GM04504 (cell line): Measurements from ENCODE around the gene MAP2K5.

Source experiments
- DNase-seq: peaks from one replicate; pipeline ENCODE4 v3.0.0-alpha.2; 2012; ENCODE audit warnings: low read depth

Gene MAP2K5

DNA sequence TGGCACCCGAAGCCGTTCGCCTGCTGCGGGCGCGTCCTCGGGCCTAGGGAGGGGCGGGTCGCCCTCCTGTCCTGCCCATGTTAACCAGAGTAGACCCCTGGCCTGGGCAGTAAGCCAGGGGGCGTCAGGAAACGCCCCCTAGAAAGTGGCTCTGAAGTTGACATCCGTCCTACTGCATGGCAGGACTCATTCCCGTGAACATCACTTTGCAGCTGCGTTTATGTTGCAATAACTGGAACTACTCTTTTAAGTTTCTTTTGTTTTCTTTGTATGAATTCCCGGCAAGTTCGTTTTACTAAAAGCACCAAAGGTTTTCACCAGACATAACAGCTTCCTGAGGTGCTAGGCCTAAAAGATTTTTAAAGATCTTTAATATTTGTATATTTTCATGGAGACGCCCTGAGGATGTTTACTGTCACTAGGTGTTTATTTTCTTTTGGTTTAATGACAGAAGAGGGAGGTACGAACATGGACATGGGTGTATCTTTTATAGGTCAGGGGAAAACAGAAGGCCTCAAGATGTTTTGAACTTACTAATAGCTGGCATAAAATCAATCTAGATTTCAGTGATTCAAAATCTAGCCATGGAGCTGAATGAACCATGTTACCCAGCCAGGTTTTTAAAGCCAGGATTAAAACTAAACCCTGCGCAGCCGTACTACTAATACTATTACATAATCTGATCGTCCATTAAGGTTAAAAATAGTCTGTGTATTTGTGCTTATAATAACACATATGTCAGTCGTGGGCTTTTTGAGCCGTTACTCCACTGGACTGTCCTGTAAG lies 20.5 kb upstream of the MAP2K5 start:
- DNase-seq, result peak; percentile 42

DNA sequence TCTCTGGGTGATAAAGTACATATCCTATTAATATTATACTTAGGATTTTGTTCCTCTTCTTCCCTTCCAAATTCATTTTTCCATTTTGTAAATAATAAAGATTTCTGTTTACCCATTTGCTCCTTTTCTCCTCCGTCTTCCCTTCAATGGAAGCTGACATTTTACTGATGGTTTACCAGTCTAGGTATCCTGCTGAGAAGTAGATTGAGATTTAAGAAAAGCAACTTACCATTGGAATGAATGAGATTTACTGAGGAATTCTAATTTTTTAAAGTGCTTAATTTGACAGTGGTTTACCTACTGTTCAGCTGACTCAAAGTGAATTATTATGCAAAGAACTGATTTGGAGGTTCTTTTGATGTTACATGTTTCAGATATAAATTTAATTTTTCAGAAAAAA lies 19.2 kb upstream of the MAP2K5 start:
- DNase-seq, result no peak

DNA sequence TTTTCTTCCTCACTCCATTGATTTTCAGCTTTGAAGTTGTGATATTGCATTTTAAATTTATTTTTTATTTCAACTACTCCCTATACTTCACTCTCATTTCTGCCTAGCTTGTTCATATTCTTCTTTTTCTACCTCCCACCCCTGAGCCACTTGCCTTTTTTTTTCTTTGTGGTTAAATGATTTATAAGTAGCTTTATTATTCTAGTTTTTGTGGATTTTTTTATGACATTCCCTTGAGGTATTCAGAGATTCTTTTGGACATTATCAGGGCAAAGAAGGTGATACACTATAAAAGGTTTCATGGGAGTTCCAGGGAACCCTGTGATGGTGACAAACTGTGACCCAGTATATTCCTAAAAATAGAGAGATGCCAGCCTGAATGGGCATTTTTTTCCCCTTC lies 18.3 kb upstream of the MAP2K5 start:
- DNase-seq, result no peak

DNA sequence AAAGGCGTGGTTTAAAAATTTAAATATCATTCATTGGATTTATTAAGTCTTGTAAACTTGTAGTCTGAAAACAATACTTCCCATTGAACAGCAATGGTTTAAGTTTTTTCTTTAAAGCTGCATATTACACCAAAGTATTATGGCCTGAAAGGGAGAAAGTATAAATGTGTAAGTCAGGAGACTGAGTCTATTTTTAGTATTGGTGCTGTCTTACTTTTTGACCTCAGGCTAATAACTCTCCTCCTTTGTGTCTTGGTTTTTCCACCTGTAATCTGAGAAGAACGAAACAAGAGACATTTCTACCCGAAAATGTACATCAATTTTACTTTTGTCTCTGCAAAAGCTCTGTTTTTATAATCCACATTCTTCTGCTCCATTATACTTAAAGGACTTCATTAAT lies 14.0 kb upstream of the MAP2K5 start:
- no peak for DNase-seq

DNA sequence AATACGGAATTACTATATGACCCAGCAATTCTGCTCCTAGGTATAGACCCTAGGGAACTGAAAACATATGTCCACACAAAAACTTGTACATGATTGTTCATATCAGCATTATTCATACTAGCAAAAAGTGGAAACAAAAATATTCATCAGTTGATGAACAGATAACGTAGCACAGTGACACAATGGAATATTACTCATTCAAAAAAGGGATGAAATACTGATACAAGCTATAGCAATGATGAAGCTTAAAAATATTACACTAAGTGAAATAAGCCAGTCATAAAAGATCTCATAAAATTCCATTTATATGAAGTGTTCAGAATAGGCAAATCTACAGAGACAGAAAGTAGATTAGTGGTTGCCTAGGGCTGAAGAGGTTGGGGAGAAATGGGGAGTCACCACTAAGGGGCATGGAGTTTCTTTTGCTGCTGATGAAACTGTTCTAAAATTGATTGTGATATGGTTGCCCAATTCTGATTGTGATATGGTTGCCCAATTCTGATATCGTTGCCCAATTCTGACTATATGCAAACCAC lies 11.1 kb upstream of the MAP2K5 start:
- no peak for DNase-seq

DNA sequence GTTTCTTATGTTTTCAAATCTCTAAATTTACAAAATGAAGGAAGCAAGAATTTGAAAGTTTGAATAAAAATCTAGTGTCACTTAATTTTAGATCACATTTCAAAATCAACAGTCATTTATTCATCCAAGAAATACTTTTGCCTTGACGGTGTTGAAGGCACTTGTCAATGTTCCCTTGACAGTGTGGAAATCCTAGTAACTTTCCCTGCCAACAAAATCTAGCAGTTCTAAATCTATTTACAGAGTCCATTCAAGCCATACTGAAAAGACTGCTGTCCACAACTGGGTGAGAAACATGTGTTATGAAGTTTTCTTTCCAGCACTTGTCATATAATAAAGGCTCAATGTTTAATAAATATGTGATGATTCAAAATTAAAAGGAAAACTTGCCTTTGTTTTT lies 8.6 kb upstream of the MAP2K5 start:
- no peak for DNase-seq

DNA sequence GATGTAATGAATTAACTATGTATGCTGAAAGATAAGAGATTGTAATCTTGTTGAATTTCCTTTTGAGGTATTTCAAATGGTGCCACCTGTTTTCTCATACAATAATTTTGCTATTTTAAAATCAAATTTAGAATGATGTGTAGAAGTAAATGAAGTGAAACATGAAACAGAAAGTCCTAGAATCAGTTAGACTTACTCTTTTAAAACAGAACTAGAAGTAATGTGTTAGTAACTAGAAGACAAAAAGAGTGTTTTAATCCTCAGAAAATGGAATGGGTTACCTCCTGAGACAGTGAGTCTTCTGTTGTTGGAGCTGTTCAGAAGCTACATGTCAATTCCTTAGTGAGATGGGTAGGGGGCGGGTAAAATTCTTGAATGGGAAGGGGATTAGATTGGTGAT lies 8.1 kb upstream of the MAP2K5 start:
- no peak for DNase-seq

DNA sequence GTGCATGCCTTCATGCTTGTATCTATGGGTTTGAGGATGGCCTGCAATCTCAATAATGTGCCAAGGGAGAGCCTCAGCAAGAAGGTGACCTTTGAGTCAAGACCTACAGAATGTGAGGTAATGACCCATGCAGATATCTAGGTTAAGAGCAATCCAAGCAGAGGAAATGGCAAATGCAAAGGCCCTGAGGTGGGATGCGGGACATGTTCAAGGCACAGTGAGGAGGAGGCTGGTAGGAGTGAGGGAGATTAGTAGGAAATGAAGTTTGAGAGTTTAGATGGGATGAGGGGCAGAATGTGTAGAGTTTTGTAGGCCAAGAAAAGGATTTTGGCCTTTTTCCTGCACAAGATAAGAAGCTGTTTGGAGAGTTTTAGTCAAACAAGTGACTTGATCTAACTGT lies 4.7 kb upstream of the MAP2K5 start:
- DNase-seq, result no peak

DNA sequence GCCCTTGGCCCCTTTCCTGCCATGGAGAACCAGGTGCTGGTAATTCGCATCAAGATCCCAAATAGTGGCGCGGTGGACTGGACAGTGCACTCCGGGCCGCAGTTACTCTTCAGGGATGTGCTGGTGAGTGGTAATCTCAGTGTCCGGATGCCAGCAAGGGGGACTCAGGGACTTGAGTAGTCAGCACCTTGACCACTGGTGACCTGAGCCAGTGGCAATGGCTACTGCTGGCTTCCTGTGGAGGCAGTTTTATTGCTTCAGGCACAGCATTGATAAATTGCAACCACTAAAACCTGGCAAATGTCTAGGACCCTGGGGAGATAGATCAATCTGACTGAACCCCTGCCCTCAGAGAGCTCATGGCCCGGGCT lies 830 bp downstream of the MAP2K5 start:
- no peak for DNase-seq

DNA sequence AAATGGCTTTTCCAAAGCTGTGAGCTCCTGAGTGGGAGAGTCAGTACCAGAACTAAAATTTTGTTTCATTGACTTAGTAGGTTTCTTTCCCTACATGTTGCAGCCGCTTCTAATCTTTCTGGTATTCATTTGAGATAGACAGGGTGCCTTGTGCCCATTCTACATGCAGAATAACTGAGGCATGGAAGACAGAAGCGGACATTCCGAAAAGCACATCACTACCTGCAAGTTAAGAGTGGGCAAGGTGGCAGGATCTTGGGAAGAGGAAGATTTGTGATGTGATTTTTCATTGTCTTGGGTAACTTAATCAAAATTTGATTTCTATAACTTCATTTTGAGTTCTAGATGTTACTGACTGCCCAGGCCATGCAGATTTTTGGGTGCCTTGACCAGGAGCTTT lies 2.0 kb downstream of the MAP2K5 start:
- DNase-seq, result no peak

DNA sequence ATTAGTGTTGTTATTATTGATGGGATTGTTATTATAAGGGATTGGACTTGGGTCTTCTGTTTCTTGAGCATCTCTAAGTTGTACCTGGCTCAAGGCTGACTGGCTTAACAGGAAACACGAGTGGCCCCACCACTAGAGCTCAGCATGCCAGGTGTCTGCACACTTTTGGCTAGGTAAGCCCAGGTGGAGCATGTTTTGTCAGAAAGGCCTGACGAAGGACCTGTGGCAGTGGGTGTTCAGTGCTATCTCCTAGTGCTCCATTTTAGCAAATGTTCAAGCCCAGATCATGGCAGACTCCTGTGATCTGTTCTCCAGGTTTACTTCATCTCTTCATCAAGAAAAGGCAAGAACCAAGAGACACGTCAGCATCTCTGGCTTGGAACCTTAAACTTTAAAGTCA lies 3.4 kb downstream of the MAP2K5 start:
- DNase-seq, result no peak

DNA sequence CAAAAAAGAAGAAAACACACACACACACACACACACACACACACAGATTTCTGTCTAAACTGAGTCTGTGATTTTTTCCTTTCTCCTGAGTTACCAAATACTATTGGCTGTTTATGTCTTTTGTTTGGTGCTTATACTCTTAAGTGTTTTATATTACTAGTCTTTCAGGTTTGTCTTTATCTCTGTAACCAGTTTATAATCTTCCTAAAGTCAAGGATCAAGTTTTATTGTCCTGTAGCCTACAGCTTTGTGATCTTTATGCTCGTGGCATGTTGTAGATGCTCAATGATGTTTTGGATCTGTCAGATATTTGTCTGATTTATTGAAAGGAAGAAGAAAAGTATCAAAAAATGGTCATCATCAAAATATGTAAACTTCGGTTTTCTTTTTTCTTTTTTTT lies 4.6 kb downstream of the MAP2K5 start:
- no peak for DNase-seq

DNA sequence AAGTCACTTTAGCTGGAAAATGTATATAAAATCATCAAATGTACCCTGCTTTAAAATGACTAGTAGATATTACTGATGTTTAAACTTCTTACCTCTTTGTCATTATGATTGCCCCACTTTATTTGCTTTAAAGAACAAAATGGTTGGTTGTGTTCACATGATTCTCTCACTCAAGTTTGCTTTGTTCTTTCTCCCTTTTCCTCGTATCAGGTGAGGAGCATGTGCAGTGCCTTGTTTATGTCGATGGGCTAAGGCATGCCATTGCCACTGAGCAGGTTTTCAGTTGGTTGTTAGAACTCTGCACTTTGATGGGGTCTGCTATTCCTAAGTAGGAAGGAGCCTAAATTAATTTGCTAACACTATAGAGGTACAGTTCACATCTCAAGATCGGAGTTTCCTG lies 5.3 kb downstream of the MAP2K5 start:
- DNase-seq, result no peak

DNA sequence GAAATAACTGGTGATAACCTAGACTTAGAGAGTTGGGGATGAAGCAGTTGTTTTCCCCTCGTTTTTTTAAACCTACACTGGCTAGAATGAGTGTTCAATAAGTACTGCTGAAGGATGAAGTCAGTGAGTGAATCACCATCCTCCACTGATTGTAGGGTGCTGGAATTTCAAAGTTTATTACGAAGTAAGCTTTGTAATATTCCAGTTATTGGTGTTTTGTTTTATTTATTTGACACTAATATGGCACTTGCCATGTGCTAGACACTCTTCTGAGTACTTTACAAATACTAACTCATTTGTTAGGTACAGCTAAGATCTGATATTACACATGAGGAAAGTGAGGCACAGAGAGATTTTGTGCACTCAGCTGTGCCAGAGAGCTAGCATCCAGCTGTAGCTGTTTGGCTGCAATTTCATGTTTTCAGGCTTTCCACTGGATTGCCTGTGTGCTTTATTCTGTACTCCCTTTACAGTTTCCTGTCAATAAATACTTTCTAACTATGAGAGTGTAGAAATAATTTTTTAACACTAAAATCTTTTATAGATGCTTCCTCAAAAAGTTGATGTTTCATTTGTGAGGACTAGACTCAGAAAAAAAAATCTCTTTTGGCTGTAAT lies 5.8 kb downstream of the MAP2K5 start:
- DNase-seq, result no peak

DNA sequence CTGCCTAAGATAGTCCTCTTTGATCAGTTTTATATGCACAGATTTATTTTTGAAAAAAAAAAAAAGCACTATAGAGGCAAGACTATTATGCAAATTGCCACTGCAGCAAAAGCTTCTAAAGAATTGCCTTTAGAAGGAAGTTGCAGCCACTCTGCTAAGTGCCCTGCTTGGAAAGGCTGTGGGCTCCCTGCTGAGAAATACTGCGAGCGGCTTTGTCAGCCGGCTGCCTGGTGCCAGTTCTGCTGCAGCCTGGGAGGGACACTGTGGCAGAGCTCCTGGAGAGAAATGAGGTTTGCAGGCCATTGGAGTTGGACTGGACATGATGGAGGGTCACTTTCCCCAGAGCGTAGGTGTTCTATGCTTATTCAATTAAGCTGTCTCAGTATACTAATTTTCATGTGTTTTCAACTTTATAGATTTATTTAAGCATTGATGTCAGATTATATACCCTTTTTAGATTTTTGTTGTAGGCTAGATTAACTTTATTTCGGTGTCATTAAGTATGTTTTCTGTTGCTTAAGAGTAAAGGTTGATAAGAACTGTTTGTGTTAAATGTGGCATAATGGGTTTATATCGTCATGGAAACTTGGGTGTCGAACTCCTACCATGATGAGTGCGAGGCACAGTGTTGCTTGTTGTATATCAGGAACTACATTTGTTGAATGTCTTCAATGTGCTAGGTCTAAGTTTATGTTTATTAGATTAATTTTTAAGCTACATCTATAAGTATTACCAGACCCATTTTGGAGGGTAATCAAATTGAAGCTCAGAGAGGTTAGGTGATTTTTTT lies 6.6 kb downstream of the MAP2K5 start:
- no peak for DNase-seq

DNA sequence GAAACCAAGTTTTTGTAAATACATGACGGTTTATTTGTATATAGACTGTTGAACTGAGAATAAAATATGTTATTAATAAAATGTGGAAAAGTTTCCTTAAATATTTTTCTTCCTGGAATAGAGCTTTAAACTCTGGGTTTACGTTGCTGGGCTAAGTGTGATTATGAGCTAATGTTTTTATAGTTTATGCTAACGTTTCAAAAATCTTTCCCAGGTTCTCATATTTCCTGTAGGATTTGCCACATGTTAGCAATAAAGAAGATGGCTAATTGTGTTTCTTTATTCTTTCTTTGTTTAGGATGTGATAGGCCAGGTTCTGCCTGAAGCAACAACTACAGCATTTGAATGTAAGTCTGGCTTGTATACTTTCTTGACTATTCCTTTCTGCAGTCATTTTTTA lies 7.2 kb downstream of the MAP2K5 start:
- DNase-seq, result no peak

DNA sequence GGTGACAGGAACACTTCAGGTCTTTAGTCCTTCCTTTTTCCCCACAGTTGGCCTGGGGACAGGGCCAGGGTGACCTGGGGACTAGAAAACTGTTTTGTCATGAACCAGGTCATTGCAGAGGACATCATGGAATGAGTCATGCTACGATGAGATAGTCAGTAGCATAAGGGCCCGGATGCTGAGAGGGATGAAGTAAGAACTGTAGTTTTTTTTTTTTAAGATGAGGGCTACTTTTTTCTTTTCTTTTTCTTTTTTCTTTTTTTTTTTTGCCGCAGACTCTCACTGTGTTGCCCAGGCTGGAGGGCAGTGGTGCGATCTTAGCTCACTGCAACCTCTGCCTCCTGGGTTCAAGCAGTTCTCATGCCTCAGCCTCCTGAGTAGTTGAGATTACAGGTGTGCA lies 8.0 kb downstream of the MAP2K5 start:
- no peak for DNase-seq

DNA sequence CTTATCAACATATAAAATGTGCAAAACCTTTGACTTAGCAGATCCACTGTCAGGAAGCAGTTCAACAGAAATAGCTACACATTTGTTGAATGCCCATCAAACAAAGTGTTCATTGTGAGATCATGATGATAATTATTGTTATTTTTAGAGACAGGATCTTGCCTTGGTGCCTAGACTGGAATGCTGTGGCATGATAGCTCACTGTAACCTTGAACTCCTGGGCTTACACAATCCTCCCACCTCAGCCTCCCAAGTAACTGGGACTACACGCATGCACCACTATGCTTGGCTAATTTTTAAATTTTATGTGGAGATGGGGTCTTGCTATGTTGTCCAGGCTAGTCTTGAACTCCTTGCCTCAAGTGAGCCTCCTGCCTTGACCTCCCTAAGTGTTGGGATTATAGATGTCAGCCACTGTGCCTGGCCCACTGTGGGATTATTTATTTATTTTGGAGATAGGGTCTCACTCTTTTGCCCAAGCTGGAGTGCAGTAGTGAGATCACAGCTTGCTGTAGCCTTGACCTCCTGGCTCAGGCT lies 8.8 kb downstream of the MAP2K5 start:
- no peak for DNase-seq

DNA sequence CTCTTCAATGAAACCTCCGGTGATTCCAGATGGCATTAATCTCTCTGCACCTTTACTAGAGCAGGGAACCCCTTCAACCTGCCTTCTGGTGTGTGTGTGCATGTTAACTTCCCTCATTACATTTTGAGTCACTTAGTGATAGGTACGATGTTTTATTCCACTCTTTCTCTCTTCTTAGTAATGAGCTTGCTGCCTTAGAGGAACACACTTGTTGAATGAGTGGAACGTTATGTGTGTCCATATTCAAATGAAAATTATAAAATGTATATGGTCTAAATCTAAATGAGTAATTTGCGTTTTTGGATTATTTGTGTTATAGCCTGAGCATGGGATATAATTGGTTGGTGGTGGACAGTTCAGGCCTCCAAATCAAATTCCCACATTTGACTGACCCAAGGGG lies 12.1 kb downstream of the MAP2K5 start:
- no peak for DNase-seq

DNA sequence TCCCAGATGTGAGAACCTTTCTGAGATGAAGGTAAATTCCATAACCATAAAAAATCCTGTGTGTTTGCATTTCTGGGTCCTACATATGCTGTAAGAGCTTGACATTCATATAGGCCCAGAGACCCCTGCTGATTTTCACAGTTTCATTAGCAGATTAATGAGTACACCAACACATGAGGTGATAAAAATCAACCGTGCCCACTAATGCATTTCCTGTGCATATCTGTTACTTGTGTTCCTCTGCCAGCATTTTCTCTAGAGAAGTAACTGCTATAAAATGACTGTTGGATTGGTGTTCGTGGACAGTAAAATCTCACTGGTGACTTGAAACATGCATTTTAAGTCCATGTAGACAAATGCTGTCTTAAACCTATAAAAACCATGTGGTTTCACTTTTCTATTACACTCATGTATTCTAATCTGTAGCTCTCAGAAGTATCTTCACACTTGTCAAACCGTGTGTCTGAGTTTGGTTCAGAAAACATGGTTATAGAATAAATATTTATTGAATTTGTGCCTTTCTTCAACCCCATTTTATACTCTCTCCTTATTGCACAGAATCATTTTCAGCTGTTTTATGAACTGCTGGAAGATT lies 14.6 kb downstream of the MAP2K5 start:
- DNase-seq, result no peak

DNA sequence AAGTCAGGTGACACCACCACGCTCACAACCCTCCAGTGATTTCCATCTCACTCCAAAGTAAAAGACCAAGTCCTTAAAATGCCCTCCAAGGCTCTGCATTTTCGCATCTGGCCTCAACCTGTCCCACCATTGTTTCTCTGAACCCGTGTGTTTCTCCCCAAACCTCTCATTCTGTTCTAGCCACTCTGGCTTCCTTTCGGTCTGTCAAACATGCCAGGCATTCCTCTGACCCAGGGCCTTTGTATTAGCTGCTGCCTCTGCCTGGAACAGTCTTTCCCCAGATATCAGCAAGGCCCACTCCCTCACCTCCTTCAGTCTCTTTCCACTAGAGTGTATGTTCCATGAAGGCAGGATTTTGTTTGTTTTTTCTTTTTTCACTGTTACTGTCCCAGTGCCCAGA lies 16.0 kb downstream of the MAP2K5 start:
- no peak for DNase-seq

DNA sequence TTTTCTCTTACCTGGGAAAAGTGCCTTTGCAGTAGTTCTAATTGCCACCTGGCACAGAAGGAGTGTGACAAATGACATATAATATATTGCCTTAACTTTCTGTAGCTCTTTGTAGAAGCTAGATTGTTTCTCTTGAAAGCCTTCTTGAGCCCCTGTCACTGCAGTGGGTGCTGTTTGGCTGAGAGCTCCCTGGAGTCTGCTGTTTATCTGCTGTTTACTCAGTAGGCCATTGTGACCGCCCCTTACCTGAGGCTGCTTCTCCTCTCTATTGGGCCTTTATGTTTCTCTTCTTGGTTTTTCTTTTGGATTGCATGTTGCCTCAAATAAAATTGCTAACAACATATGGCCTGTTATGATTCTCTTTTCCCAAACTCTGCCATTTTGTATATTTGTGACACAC lies 16.7 kb downstream of the MAP2K5 start:
- DNase-seq, result no peak
